Measurements from ENCODE around the gene TCEA3.

Gene TCEA3

DNA sequence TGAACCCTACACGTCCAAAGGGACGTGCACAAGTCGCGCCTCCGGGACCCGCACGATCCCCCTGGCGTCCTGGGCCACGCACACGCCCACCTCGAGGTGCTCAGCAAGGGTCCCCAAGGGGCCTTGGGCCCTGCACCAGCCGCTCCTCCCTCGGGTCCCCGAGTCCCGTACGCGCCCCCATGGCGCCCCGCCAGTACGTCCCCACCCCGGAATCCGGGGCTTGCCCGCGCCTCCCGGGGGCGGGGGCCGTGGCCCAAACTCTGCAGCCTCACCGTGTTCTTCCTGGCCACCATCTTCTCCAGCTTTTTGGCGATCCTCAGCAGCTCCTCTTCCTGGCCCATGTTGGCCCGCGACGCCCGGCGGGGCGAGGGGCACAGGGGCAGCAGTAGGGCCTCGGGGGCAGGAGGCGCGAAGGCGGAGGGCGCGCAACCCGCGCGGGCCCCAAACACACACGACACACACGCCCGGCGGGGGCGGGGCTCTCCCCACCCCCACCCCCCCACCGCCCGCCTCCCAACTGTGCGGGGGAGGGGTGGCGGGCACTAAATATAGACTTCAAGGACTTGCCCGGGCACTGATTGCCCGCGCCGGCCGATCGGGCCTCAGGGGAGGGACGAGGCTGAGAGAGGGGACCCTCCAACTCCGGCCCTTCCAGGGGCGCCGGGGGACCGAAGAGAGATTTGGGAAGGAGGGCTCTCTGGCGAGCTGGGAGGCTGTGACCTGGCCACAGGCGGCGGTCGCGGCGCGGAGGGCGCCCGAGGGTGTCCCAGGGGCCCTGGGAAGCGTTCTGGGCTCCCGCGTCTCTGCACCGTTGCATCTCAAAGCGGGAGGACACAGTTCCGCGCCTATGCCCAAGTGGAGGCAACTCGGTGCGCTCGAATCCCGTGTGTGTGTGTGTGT is at the start of gene TCEA3:
Gene TCEA3, minus strand, starts transcription at position 456 of the 900 bp plus-strand sequence. Its CDS starts 115 bp downstream, at position 341.
- DNase-seq = peak; percentile 50

DNA sequence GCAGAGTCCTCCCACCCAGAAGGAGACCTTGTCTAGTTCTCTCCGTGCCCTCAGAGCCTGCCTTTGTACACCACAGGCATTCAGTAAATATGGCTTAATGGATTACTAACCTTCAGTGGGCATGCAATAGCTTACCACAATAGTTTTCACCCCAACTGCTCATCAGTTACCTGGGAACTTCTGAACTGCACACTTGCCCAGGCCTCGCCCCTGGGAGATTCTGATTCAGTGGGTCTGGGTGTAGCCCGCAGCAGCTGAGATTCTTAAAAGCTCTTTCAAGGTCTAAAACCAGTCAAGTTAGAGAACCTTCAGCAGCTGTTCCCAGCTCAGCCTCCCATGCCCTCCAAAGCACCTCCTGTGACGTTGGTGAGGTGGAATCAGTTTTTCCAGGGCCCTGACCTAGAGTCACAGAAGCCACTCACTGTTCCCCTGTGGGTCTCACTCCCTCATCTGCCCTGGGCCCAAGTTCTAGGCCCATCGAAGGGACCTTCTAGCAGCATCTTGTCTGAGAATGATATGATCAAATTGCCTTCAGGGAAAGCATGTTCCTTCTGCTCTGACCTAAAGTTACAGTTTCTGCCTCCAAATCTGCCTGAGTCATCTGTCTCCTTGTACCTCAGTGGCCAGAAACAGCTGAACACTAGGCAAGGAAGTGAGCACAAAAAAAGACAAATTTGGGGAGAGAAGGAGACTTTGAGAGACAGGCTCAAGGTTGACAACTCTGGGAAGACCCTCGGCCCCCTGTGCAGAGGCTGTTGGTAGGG is 48.7 kb upstream of the TCEA3 start:
- no peak for DNase-seq

DNA sequence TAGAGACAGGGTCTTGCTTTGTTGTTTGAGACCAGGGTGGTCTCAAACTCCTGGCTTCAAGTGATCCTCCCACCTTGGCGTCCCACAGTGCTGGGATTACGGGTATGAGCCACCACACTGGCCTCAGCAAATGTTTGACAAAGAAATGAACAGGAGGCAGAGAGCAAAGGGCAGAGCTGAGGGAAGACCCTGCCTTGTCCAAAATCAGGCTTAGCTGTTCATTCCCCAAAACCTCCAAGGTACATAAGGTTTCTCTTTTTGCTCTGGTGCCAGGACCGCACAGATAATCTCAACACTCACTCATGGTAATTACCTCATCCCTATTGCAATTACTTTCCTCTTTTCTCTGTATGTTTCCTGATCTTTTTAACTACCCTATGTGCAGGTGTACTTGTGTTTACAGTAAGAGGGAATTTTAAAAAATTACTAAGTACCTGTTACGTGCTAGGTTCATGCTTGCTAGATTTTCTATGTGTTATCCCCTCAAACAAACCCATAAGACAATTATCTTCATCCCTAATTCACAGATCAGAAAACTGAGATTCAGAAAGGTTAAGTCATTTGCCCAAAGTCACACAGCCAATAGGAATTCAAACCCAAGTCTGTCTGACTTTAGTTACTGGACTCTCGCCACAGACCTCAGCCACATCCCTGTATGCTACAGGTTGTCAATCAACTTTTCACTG is 47.9 kb upstream of the TCEA3 start:
- DNase-seq = no peak

GRCh38 chr1:23471473-23472075 is 47.0 kb upstream of the TCEA3 start:
- DNase-seq = no peak

GRCh38 chr1:23470282-23471070 is 45.9 kb upstream of the TCEA3 start:
- no peak for DNase-seq

- no peak for DNase-seq
These were observed 44.9 kb upstream of the TCEA3 start for GRCh38 chr1:23469372-23469982.

DNA sequence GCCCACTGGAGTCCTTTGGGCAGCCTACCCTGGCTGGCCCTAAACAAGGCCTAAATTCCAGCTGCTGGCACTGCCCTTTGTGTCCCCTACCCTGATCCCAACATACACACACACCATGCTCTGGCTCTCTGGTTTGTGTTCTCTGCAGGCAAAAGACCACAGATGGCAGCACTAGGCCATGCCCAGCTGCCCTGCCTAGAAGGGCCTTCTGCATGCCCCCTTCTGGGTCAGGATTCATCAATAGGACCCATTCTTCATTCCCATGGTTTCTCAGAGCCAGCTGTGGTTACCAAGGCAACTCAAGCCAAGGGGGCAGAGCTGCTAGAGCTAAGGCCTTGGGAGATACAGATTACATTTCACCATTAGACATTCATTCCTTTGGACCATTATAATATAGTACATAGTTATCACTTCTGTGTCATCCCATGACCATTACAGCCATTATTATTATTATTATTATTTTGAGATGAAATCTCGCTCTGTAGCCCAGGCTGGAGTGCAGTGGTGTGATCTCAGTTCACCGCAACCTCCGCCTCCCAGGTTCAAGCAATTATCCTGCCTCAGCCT is 42.0 kb upstream of the TCEA3 start:
- DNase-seq = no peak

GRCh38 chr1:23463286-23463685 is 38.7 kb upstream of the TCEA3 start:
- DNase-seq = no peak

DNA sequence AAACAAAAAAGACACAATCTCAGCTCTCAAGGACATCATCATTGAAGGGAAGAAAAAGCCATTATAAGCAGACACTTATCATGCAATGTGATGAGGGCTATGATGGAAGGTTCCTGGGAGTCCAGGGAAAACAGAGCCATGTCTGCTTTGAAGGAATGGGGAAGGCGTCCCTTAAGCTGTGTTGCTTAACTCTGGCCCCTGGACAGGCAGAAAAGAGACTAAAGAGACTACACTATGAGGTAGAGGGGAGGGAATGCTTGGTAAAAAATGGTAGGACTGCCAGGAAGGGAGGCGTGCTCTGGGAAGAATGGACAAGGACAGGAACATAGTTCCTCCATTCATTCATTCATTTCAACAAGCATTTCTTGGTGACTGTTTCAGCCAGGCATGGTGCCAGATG is 38.2 kb upstream of the TCEA3 start:
- no peak for DNase-seq

DNA sequence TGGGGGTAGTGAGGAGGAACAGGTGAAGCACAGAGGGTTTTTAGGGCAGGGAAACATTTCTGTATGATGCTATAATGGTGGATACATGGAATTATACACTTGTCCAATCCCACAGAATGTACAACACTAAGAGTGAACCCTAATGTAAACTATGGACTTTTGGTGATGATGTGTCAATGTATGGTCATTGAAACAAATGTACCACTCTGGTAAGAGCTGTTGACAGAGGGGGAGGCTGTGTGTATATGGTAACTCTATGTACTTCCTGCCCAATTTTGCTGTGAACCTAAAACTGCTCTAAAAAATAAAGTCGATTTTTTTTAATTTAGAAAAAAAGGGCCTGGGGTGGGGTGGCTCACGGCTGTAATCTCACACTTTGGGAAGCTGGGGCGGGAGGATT is 36.5 kb upstream of the TCEA3 start:
- no peak for DNase-seq

GRCh38 chr1:23460519-23460918 is 36.0 kb upstream of the TCEA3 start:
- DNase-seq = no peak

- DNase-seq = no peak
These were observed 34.8 kb upstream of the TCEA3 start for GRCh38 chr1:23459338-23459757.

- DNase-seq = no peak
These were observed 31.7 kb upstream of the TCEA3 start for GRCh38 chr1:23456226-23456625.

DNA sequence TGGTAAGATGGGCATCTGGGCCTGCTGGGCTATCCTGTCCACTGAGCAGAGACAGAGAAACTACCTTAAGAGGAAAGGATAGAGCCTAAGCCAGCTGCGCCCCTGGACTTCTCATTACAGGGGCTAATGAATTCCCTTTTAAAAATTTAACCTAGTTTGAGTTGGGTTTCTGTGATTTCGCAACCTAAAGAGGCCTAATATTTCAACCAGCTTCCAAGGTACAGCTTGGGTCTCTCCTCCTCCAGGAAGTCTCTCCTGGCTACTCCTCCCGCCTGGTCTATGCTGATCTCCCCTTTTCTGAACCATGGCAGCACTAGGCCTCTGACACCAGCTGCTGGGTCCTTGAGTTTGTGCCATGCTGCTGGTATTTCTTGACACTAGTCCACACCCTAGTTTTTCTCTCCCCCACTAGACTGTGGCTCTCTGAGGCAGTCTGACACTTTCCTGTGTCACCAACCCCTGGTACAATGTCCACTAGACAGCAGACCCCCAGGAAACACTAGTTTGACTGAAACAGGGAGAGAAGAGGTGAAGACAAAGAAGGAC is 29.0 kb upstream of the TCEA3 start:
- DNase-seq = no peak

DNA sequence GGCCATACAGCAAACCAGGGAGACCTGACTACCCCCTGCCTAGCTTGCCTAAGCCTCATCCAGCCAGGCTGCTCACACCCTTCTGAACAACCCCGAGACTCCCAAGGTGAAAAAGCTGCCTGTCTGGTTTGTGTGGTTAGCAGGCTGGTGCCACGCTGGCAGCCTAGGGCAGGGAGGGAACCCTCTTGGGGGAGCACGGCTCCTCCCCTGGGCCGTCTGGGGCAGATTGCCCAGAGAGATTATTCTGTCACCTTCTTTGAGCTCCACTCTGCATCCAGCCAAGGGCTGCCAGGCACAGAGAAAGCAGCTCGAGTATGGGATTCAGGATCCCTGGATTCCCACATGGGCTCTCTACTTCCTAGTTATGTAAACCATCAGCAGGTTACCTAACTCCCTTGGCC is 27.5 kb upstream of the TCEA3 start:
- DNase-seq = peak; percentile 70

DNA sequence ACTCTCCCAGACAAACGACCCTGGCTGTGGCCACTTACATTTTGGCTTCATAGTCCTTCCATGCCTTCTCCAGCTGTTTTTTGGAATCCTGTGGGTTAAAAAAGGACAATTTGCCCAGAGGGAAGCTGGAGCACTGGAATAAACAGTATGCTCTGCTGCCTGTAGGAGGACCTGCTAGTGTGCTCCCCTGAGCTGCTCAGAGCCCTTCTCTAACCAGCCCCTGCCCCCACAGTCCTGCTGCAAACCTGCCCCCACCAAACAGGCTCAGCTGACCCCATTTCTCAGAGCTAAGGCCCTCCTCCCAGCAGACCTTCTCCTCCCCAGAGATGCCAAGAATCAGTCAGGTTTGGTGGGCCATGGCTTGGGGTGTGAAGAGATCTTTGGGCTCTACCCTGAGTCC is 26.9 kb upstream of the TCEA3 start:
- no peak for DNase-seq

GRCh38 chr1:23450894-23451293 is 26.3 kb upstream of the TCEA3 start:
- DNase-seq = no peak

DNA sequence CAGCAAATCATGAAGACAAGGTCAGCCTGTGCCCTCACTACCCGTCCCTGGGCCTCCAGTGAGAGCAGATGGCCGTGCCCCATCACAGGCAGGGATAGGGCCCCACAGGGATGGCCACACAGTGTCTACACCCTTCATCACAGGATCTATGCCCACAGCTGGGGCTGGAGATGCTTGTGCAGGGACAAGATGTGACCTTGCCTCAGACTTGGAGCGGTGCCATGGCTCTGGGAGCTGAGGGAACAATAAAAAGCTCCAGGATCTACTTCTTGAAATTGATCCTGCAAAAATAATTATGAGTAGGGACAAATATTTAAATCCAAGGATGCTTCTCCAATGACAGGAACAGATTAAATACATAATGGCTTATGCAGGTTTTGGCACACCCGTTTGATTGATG is 25.4 kb upstream of the TCEA3 start:
- no peak for DNase-seq

GRCh38 chr1:23449306-23449705 is 24.8 kb upstream of the TCEA3 start:
- no peak for DNase-seq

DNA sequence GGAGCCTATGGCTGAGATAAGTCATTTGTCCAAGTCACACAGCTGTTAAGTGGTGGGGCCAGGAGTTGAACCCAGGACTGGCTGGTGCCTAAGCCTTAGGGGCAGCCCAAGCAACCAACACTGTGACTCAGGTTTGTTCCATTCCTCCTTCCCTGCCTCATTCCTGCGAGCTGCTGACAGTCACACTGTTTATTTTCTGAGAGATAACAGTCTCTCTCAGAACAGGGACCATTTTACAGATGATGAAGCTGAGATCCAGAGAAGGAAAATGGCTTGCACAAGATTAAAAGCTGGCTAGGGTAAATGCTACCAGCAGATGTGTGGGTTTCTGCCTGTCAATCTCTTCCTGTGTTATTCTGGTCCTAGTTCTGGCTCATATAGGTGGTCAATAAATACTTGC is 24.3 kb upstream of the TCEA3 start:
- no peak for DNase-seq

- no peak for DNase-seq
These were observed 22.2 kb upstream of the TCEA3 start for GRCh38 chr1:23446661-23447310.

Measured in NCI-H510A (cell line).